NT2/D1 (cell line): Measurements from ENCODE around the gene ANKS3.
"Not testable (repeated sequence)": the region's sequence is repeated elsewhere in the genome, so short reads cannot be mapped to it uniquely, and the experiment has no call there.

Experiments
- DNase-seq: peaks from one replicate; pipeline ENCODE4 v3.0.0-alpha.2; 2011; ENCODE audit warnings: low read depth, low spot score
- H3K27me3 ChIP-seq: 2 replicates; pipeline ENCODE4 v1.6.0; 2011; ENCODE audit warnings: mild to moderate bottlenecking; ENCODE audit not compliant: insufficient read length, insufficient read depth
- H3K36me3 ChIP-seq: 2 replicates; pipeline ENCODE4 v1.6.1; 2011; ENCODE audit warnings: mild to moderate bottlenecking, low read length, mixed read lengths; ENCODE audit not compliant: insufficient read depth, insufficient read length
- H3K4me1 ChIP-seq: 2 replicates; pipeline ENCODE4 v1.5.1; 2011; ENCODE audit not compliant: insufficient read depth, insufficient read length
- H3K4me3 ChIP-seq: 2 replicates; pipeline ENCODE4 v1.5.1; 2011; ENCODE audit warnings: low read depth; ENCODE audit not compliant: insufficient read length
- H3K9ac ChIP-seq: 2 replicates; pipeline ENCODE4 v1.6.0; 2011; ENCODE audit warnings: low read depth; ENCODE audit not compliant: insufficient read length
- H3K9me3 ChIP-seq: 2 replicates; pipeline ENCODE4 v1.5.1; 2011; ENCODE audit warnings: mild to moderate bottlenecking, low read length; ENCODE audit not compliant: insufficient read depth
- SUZ12 ChIP-seq: IDR thresholded peaks from 2 replicates; pipeline ENCODE4 v1.6.1; 2011; ENCODE audit not compliant: insufficient read length, insufficient read depth; ENCODE audit errors: extremely low read depth
- YY1 ChIP-seq: IDR thresholded peaks from 2 replicates; pipeline ENCODE4 v1.6.1; 2011; ENCODE audit not compliant: insufficient read length, insufficient read depth
- ZNF274 ChIP-seq: IDR thresholded peaks from 2 replicates; pipeline ENCODE4 v1.6.1; 2011; ENCODE audit warnings: mild to moderate bottlenecking, low read depth, low read length

ANKS3 gene

GRCh38 chr16:4651827-4652226, 82.2 kb downstream of the ANKS3 start:
- TF ChIP-seq YY1 (no peak), SUZ12 (no peak), ZNF274 (no peak)
- no peaks in the 10 kb centered on the region for H3K9me3 ChIP-seq
- no peaks in the 10 kb centered on the region for H3K27me3 ChIP-seq
- H3K4me1 ChIP-seq: peaks cover 5% of the 10 kb centered on the region
- H3K4me3 ChIP-seq: no peak overlapping the region
- H3K36me3 ChIP-seq: peaks cover 79% of the 10 kb centered on the region
- H3K9ac ChIP-seq: no peak overlapping the region
- no peak for DNase-seq

GRCh38 chr16:4650443-4651074, 83.5 kb downstream of the ANKS3 start:
- not testable (repeated sequence) for H3K4me1 ChIP-seq, H3K9ac ChIP-seq, H3K4me3 ChIP-seq, H3K9me3 ChIP-seq, H3K27me3 ChIP-seq
- peak; percentile 54 for DNase-seq
- H3K36me3 ChIP-seq: peaks cover 80% of the 10 kb centered on the region

GRCh38 chr16:4649744-4650442, 84.2 kb downstream of the ANKS3 start:
- Histone ChIP-seq H3K4me1 (peaks cover 3% of the 10 kb centered on the region), H3K27me3 (no peaks in the 10 kb centered on the region), H3K4me3 (no peak overlapping the region), H3K9ac (no peak overlapping the region), H3K36me3 (peaks cover 74% of the 10 kb centered on the region), H3K9me3 (no peaks in the 10 kb centered on the region)
- DNase-seq: no peak
- no peak for TF ChIP-seq ZNF274
- no peak for TF ChIP-seq YY1
- no peak for TF ChIP-seq SUZ12

- DNase-seq: no peak
- no peak overlapping the region for H3K9ac ChIP-seq
- H3K4me3 ChIP-seq: no peak overlapping the region
- no peaks in the 10 kb centered on the region for H3K27me3 ChIP-seq
- H3K9me3 ChIP-seq: no peaks in the 10 kb centered on the region
- TF ChIP-seq YY1: no peak
- no peak for TF ChIP-seq SUZ12
- no peak for TF ChIP-seq ZNF274
- peaks cover 2% of the 10 kb centered on the region for H3K4me1 ChIP-seq
- H3K36me3 ChIP-seq: peaks cover 64% of the 10 kb centered on the region
Observed at GRCh38 chr16:4648917-4649316, 85.2 kb downstream of the ANKS3 start.

- TF ChIP-seq YY1 (no peak), ZNF274 (no peak), SUZ12 (no peak)
- Histone ChIP-seq H3K4me3 (no peak overlapping the region), H3K36me3 (peaks cover 65% of the 10 kb centered on the region), H3K27me3 (no peaks in the 10 kb centered on the region), H3K9me3 (no peaks in the 10 kb centered on the region), H3K4me1 (peaks cover 2% of the 10 kb centered on the region), H3K9ac (no peak overlapping the region)
- no peak for DNase-seq
Observed at GRCh38 chr16:4647644-4647980, 86.5 kb downstream of the ANKS3 start.

GRCh38 chr16:4646773-4647643, 87.1 kb downstream of the ANKS3 start:
- TF ChIP-seq YY1: no peak
- no peak for TF ChIP-seq SUZ12
- no peak for TF ChIP-seq ZNF274
- H3K9ac ChIP-seq: no peak overlapping the region
- H3K36me3 ChIP-seq: peaks cover 61% of the 10 kb centered on the region
- no peaks in the 10 kb centered on the region for H3K9me3 ChIP-seq
- peaks cover 2% of the 10 kb centered on the region for H3K4me1 ChIP-seq
- H3K4me3 ChIP-seq: no peak overlapping the region
- no peaks in the 10 kb centered on the region for H3K27me3 ChIP-seq
- no peak for DNase-seq
